GM23338 (cell line): ENCODE measurements around the gene ASTE1. TPM values are rescaled to one million over a fixed set of nuclear protein-coding genes. Genes with fewer than 3 reads are reported as not detected.

Experiments
- ATAC-seq: fragments of 200-7000 bp; cut with Tn5 transposase; 3 replicates; pipeline ENCODE4 v1.9.1; 2020
- DNase-seq: peaks from one replicate; pipeline ENCODE4 v3.0.0-alpha.2; 2015; ENCODE audit warnings: low spot score
- H2AFZ ChIP-seq: fragments of 200-600 bp; sonication (generic); 2 replicates; pipeline ENCODE4 v1.8.0; 2016; ENCODE audit warnings: antibody characterized with exemption, mild to moderate bottlenecking, moderate library complexity
- H3F3A ChIP-seq: fragments of 200-600 bp; sonication (generic); replicated peaks from 2 replicates; pipeline ENCODE4 v1.8.0; 2017; ENCODE audit warnings: antibody characterized with exemption, mixed run types, low read depth
- H3K27ac ChIP-seq: fragments of 200-600 bp; sonication (generic); 2 replicates; pipeline ENCODE4 v1.6.1; 2016; ENCODE audit warnings: low read depth
- H3K27me3 ChIP-seq: fragments of 200-600 bp; sonication (generic); 2 replicates; pipeline ENCODE4 v1.8.0; 2016; ENCODE audit warnings: mild to moderate bottlenecking, mixed run types, moderate library complexity; ENCODE audit not compliant: insufficient read depth
- H3K36me3 ChIP-seq: fragments of 200-600 bp; sonication (generic); 2 replicates; pipeline ENCODE4 v1.8.0; 2016; ENCODE audit warnings: mild to moderate bottlenecking; ENCODE audit not compliant: insufficient read depth
- H3K4me1 ChIP-seq: fragments of 200-600 bp; sonication (generic); 2 replicates; pipeline ENCODE4 v1.8.0; 2016; ENCODE audit warnings: mild to moderate bottlenecking, moderate library complexity; ENCODE audit not compliant: insufficient read depth
- H3K4me2 ChIP-seq: fragments of 200-600 bp; sonication (generic); 2 replicates; pipeline ENCODE4 v1.7.1; 2017; ENCODE audit warnings: mixed run types
- H3K4me3 ChIP-seq: fragments of 200-600 bp; sonication (generic); 2 replicates; pipeline ENCODE4 v1.6.1; 2016; ENCODE audit warnings: mixed run types
- H3K79me2 ChIP-seq: fragments of 200-600 bp; sonication (generic); replicated peaks from 2 replicates; pipeline ENCODE4 v1.8.0; 2017; ENCODE audit warnings: mild to moderate bottlenecking; ENCODE audit not compliant: insufficient read depth
- H3K9me2 ChIP-seq: fragments of 200-600 bp; sonication (generic); 2 replicates; pipeline ENCODE4 v1.8.0; 2017; ENCODE audit not compliant: insufficient read depth
- H4K20me1 ChIP-seq: fragments of 200-600 bp; sonication (generic); replicated peaks from 2 replicates; pipeline ENCODE4 v1.8.0; 2017; ENCODE audit warnings: mild to moderate bottlenecking; ENCODE audit not compliant: insufficient read depth
- H3K27ac Mint-ChIP-seq: 2 replicates; pipeline ENCODE4 v1.8.0; 2020; ENCODE audit warnings: inconsistent platforms, mild to moderate bottlenecking, moderate library complexity, mixed read lengths
- H3K27me3 Mint-ChIP-seq: 3 replicates; pipeline ENCODE4 v1.8.0; 2022; ENCODE audit warnings: low read depth, mild to moderate bottlenecking, moderate library complexity, mixed read lengths, inconsistent platforms; ENCODE audit not compliant: insufficient read depth, poor library complexity
- H3K36me3 Mint-ChIP-seq: 3 replicates; pipeline ENCODE4 v1.8.0; 2021; ENCODE audit warnings: low read depth, mild to moderate bottlenecking, inconsistent platforms, moderate library complexity, mixed read lengths
- H3K4me1 Mint-ChIP-seq: 3 replicates; pipeline ENCODE4 v1.8.0; 2020; ENCODE audit warnings: mild to moderate bottlenecking, inconsistent platforms, mixed read lengths
- H3K4me3 Mint-ChIP-seq: 3 replicates; pipeline ENCODE4 v1.8.0; 2021; ENCODE audit warnings: moderate library complexity, mild to moderate bottlenecking, inconsistent platforms, mixed read lengths
- H3K9me3 Mint-ChIP-seq: 3 replicates; pipeline ENCODE4 v1.8.0; 2020; ENCODE audit warnings: moderate library complexity, mild to moderate bottlenecking, inconsistent platforms, mixed read lengths
- CREB1 ChIP-seq: fragments of 250-450 bp; sonication (Bioruptor Pico); IDR thresholded peaks from 2 replicates; pipeline ENCODE4 v1.5.0; 2020; ENCODE audit warnings: low read depth, mild to moderate bottlenecking, moderate library complexity
- EZH2phosphoT487 ChIP-seq: fragments of 200-600 bp; sonication (generic); IDR thresholded peaks from one replicate; pipeline ENCODE4 v1.8.1; 2018; ENCODE audit warnings: antibody characterized with exemption; ENCODE audit not compliant: unreplicated experiment
- JUNB ChIP-seq: IDR thresholded peaks from one replicate; pipeline ENCODE4 v1.6.1; 2016; ENCODE audit warnings: antibody characterized with exemption; ENCODE audit not compliant: unreplicated experiment
- STAT1 ChIP-seq: IDR thresholded peaks from one replicate; pipeline ENCODE4 v1.6.1; 2016; ENCODE audit warnings: antibody characterized with exemption; ENCODE audit not compliant: unreplicated experiment
- ZNF114 ChIP-seq: fragments of 250-450 bp; sonication (Bioruptor Pico); IDR thresholded peaks from 2 replicates; pipeline ENCODE4 v1.5.0; 2020; ENCODE audit warnings: mild to moderate bottlenecking, moderate library complexity
- ZNF331 ChIP-seq: fragments of 250-450 bp; sonication (Bioruptor Pico); IDR thresholded peaks from 2 replicates; pipeline ENCODE4 v1.5.0; 2020; ENCODE audit warnings: low read depth, mild to moderate bottlenecking, moderate library complexity
- polyA plus RNA-seq: library from polyadenylated mRNA; unstranded; fragments of >200 nt; fragmentation: Nextera tagmentation; extraction: Ambion mirVana; gene quantifications from 2 replicates; pipeline ENCODE4 v1.2.1, GENCODE V29; 2016
- total RNA-seq: library from RNA; depleted of rRNA; stranded (reverse); fragments of >200 nt; shearing (Covaris generic); gene quantifications from 2 replicates; pipeline ENCODE4 v1.2.3, GENCODE V29; 2014
- TF ChIP-seq, protein P1 (sequence below), 2 experiments: fragments of 200-600 bp in 1 of 2; sonication (generic) in 1 of 2; conservative IDR thresholded peaks; 2 replicates each; pipeline versions ENCODE4 v1.5.1 to v1.6.1; 2016 to 2017; ENCODE audit warnings: antibody characterized with exemption in 2 of 2, low read depth in 2 of 2, mild to moderate bottlenecking in 2 of 2, moderate library complexity in 1 of 2
- TF ChIP-seq, protein P2 (sequence below): IDR thresholded peaks from 2 replicates; pipeline ENCODE4 v1.6.1; 2016; ENCODE audit warnings: antibody characterized with exemption
- TF ChIP-seq, protein P3 (sequence below): IDR thresholded peaks from one replicate; pipeline ENCODE4 v1.6.1; 2018; ENCODE audit warnings: antibody characterized with exemption; ENCODE audit not compliant: unreplicated experiment

ASTE1 gene
- total and polyA plus RNA-seq, 2 experiments from 2014 or later: 4.9 to 8.9 TPM

DNA sequence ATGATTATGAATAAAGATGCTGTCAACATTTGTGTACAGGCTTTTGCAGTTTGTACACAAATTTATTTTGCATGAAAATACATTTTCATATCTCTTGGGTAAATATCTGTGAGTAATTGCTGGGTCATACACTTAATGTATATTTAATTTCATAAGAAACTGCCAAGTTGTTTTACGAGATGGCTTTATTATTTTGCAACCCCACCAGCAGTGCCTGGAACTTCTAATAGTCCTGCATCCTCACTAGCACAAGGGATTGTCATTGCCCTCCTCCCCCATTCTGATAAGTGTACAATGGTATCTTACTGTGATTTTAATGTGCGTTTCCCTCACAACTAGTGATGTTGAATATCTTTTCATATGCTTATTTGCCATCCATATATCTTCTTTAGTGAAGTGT, 45.2 kb downstream of the ASTE1 start (continued):
- TF ChIP-seq, protein P1, sequence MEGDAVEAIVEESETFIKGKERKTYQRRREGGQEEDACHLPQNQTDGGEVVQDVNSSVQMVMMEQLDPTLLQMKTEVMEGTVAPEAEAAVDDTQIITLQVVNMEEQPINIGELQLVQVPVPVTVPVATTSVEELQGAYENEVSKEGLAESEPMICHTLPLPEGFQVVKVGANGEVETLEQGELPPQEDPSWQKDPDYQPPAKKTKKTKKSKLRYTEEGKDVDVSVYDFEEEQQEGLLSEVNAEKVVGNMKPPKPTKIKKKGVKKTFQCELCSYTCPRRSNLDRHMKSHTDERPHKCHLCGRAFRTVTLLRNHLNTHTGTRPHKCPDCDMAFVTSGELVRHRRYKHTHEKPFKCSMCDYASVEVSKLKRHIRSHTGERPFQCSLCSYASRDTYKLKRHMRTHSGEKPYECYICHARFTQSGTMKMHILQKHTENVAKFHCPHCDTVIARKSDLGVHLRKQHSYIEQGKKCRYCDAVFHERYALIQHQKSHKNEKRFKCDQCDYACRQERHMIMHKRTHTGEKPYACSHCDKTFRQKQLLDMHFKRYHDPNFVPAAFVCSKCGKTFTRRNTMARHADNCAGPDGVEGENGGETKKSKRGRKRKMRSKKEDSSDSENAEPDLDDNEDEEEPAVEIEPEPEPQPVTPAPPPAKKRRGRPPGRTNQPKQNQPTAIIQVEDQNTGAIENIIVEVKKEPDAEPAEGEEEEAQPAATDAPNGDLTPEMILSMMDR (conservative IDR thresholded peaks at IDR 0.05; ENCODE audit: low read depth in 2 of 2): no peak
- no peak for TF ChIP-seq ZNF331
- TF ChIP-seq, protein P2, sequence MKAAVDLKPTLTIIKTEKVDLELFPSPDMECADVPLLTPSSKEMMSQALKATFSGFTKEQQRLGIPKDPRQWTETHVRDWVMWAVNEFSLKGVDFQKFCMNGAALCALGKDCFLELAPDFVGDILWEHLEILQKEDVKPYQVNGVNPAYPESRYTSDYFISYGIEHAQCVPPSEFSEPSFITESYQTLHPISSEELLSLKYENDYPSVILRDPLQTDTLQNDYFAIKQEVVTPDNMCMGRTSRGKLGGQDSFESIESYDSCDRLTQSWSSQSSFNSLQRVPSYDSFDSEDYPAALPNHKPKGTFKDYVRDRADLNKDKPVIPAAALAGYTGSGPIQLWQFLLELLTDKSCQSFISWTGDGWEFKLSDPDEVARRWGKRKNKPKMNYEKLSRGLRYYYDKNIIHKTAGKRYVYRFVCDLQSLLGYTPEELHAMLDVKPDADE: no peak

DNA sequence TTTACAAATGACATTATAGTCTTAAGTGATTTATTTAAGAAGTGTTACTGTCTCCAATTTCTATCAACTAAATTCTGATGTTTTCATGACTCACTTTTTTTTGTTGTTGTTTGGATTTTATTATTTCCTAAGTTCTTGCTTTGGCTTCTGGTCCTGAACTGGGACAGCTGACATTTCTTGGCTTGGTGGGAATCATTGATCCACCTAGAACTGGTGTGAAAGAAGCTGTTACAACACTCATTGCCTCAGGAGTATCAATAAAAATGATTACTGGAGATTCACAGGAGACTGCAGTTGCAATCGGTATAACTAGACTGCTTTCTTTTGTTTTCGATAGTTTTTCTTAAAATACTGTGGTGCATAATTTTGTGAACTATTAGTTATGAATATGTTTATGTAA, 47.5 kb downstream of the ASTE1 start:
- Histone ChIP-seq H3K9me2 (no peaks in the 10 kb centered on the region), H2AFZ (no peak overlapping the region), H3K27me3 (no peaks in the 10 kb centered on the region), H3K4me1 (no peaks in the 10 kb centered on the region), H3K4me2 (no peak overlapping the region), H3K79me2 (no peaks in the 10 kb centered on the region), H4K20me1 (no peaks in the 10 kb centered on the region), H3F3A (no peaks in the 10 kb centered on the region), H3K27ac (no peak overlapping the region), H3K4me3 (no peak overlapping the region), H3K36me3 (no peaks in the 10 kb centered on the region; the same call in 1 of the 2 replicates)
- Mint-ChIP-seq H3K4me3 (no peak overlapping the region), H3K4me1 (peaks cover 14% of the 10 kb centered on the region), H3K27ac (no peak overlapping the region), H3K9me3 (no peaks in the 10 kb centered on the region), H3K27me3 (no peaks in the 10 kb centered on the region), H3K36me3 (peaks cover 4% of the 10 kb centered on the region; the same call in 1 of the 3 replicates)
- TF ChIP-seq ZNF114 (CRISPR knock-in tag) (no peak), STAT1 (no peak), JUNB (no peak), EZH2phosphoT487 (no peak), ZNF331 (no peak)
- TF ChIP-seq, protein P2: no peak
- ATAC-seq: no peak
- DNase-seq: no peak

DNA sequence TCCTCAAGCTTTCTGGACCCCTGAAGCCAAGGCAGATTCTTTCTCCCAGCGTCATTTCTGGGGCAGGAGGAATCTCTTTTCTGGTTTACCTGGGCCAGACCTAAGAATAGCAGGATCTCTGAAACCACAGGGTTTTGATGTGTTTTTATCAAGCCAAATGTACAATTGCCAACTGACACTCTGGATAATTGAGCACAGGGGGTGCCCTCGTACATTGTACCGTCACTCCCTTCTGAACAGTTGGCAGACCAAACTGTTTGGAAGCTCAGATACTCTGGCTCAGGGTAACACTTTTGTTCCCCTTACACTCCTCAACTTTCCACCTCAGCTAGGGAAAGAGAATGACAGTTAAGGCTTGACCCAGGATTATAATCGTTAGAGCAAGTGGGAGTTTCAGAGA, 49.9 kb downstream of the ASTE1 start:
- Histone ChIP-seq H3K27me3 (no peaks in the 10 kb centered on the region), H4K20me1 (0 out of 2 replicates have a peak, but pooled peaks cover 3% of the 10 kb centered on the region), H2AFZ (no peak overlapping the region), H3K4me1 (peaks cover 4% of the 10 kb centered on the region), H3K4me2 (no peak overlapping the region), H3K27ac (no peak overlapping the region), H3K4me3 (no peak overlapping the region), H3K36me3 (no peaks in the 10 kb centered on the region; the same call in 1 of the 2 replicates), H3K9me2 (no peaks in the 10 kb centered on the region), H3K79me2 (no peaks in the 10 kb centered on the region), H3F3A (no peaks in the 10 kb centered on the region)
- ATAC-seq (no peak), DNase-seq (no peak)
- H3K9me3 Mint-ChIP-seq: no peaks in the 10 kb centered on the region
- H3K4me1 Mint-ChIP-seq: peaks cover 25% of the 10 kb centered on the region
- peaks cover 16% of the 10 kb centered on the region for H3K36me3 Mint-ChIP-seq
- no peaks in the 10 kb centered on the region for H3K27me3 Mint-ChIP-seq
- H3K27ac Mint-ChIP-seq: no peak overlapping the region
- H3K4me3 Mint-ChIP-seq: no peak overlapping the region
- TF ChIP-seq CREB1 (CRISPR knock-in tag): no peak
- TF ChIP-seq, protein P3, sequence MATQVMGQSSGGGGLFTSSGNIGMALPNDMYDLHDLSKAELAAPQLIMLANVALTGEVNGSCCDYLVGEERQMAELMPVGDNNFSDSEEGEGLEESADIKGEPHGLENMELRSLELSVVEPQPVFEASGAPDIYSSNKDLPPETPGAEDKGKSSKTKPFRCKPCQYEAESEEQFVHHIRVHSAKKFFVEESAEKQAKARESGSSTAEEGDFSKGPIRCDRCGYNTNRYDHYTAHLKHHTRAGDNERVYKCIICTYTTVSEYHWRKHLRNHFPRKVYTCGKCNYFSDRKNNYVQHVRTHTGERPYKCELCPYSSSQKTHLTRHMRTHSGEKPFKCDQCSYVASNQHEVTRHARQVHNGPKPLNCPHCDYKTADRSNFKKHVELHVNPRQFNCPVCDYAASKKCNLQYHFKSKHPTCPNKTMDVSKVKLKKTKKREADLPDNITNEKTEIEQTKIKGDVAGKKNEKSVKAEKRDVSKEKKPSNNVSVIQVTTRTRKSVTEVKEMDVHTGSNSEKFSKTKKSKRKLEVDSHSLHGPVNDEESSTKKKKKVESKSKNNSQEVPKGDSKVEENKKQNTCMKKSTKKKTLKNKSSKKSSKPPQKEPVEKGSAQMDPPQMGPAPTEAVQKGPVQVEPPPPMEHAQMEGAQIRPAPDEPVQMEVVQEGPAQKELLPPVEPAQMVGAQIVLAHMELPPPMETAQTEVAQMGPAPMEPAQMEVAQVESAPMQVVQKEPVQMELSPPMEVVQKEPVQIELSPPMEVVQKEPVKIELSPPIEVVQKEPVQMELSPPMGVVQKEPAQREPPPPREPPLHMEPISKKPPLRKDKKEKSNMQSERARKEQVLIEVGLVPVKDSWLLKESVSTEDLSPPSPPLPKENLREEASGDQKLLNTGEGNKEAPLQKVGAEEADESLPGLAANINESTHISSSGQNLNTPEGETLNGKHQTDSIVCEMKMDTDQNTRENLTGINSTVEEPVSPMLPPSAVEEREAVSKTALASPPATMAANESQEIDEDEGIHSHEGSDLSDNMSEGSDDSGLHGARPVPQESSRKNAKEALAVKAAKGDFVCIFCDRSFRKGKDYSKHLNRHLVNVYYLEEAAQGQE: no peak
- no peak for TF ChIP-seq STAT1
